ENCODE measurements around the gene TPSG1.

TPSG1 gene

DNA sequence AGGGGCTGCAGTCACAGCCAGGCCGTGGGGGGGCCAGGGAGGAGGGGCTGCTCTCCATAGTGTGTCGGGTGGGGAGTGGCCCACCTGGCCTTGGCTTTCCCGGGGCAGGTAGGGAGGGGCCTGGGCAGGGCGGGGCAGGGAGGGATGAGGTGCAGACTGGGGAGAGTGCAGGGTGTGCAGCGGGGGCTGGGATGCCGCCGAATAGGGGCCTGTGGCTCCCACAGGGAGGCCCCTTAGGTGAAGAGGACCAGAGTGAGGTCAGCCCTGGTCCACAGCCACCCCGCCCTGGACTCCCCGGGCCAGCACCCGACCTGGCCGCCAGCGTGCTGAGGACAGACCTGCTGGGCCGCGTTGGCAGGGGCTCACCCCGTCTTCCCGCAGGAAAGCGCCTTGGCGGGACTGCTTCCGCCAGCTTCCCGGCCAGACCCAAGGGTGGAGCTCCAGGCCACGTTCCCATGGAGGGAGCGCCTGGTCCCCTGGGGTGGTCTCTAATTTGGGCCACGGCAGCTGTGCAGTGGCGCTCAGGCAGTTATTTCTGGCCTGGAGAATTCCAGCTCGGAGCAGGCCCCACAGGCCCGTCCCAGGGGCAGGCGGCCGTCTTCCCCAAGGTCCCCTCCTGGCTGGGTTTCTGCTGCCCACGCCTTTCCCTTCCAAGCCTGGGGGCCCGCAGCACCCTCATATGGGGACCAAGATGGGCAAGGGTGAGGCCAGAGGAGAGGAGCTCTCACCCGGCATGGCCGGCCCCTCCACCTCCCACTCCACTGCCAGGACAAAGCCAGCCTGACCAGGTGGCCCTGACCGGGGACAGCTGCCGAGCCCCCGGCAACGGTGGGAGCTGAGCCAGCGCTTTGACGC lies 44.3 kb downstream of the TPSG1 start:
- DNase-seq (ENCODE audit: low read depth in 2 of 3, low spot score in 1 of 3): no peak

DNA sequence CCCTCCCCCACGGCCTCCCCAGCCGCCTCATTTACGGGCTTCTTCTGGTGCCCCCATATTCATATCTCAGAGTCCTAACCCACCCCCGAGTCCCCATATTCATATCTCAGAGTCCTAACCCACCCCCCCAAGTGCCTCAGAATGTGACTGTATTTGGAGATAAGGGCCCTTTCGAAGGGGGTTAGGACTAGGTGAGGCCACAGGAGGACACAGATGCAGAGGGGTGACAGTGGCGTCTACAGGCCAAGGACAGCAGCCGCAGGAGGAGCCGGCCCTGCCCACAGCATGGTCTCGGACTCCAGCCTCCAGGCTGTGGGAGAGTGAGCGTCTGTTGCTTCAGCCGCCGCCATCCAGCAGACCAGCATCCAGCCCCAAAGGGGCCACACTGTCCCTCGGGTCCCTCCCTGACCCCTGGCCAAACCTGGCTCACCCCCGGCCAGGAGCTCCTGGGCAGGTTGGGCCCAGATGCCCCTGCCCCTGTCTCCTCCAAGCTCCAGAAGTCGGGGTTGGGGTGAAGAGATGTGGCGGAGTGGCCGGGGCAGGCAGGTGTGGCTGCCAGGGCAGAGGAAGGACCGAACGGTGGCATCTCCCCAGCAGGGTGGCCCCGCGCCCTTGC lies 46.7 kb downstream of the TPSG1 start:
- no peak for DNase-seq (ENCODE audit: low read depth in 2 of 3, low spot score in 1 of 3)

GRCh38 chr16:1177750-1178149 lies 47.3 kb downstream of the TPSG1 start:
- DNase-seq (ENCODE audit: low read depth in 2 of 3, low spot score in 1 of 3): no peak

DNA sequence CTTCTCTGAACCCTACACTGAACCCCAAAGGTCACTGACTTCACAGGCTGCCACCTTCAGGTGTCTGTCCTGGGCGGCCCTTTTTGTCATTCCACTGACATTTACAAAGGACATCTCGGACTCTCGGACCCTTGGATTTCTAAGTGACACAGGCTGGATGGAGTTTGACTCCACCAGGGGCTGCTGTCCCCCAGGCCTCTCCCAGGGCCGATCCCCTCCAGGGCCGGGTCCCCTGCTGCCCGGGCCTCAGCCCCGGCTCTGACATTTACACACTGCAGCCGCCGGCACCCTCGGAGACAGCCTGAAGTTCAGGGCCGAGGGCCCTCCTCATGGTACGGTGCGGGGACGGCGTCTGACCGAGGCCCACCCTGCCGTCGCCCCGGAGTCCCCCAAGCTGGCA lies 48.0 kb downstream of the TPSG1 start:
- DNase-seq (ENCODE audit: low read depth in 2 of 3, low spot score in 1 of 3): no peak

DNA sequence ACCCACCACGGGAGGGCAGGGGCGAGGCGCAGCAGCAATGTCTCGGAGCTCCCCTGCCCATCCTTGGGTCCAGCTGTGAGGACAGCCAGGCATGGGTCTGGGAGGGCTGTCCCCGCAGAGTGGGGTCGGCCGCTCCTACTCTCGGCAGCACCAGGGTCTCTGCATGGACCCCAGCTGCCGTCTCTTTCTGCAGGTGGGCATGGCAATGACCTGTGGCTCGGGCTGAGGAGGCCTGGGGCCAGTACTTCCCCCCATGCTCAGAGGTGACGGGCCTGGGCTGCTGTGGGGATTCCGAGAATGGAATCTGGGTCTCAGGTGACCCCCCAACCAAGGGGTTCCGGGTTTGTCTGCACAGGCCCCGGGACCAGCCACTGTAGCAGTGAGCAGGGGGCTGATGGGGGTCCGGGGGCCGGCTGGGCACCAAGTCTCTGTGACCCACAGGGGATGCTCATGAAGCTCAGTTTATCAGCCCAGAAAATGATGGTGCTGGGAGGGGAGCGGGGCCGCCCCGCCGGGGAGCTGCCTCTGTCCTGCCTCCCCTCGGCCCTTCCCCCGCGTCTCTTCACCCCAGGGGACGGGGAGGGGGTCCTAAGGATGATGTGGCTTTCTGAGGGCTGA lies 48.7 kb downstream of the TPSG1 start:
- no peak for DNase-seq (ENCODE audit: low read depth in 2 of 3, low spot score in 1 of 3)

DNA sequence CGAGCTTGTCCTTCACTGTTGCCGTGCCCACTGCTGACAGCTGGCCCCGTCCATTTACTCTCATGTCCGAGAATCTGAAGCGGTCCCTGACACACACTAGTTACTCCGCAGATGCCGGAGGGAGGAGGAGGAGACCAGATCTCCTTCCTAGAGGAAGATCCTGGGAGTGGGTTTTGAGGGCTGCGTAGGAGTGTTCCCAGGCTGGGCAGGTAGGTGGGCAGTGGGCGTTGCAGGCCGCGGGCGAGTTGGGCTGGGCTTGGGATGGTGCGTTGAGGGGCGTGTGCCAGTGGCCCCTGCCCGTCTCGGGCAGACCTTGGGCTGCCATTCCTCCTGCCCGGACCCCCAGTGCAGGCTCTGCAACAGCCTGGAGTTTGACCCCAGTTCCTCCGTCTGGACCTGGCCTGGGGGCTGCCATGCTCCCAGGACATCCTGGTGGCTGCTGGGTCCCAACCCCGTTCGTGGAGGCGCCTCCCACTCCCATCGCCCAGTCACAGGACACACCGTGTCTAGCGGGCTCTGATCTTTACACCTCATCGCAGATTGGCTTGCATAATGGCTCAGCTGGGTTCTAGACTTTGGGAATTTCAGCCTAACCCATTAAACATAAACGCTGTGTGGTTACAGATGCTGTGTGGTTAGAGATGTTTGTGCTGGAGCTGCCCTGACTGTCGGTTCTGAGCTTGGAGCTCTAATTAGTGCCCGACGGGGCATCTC lies 49.3 kb downstream of the TPSG1 start:
- no peak for DNase-seq (ENCODE audit: low read depth in 2 of 3, low spot score in 1 of 3)

DNA sequence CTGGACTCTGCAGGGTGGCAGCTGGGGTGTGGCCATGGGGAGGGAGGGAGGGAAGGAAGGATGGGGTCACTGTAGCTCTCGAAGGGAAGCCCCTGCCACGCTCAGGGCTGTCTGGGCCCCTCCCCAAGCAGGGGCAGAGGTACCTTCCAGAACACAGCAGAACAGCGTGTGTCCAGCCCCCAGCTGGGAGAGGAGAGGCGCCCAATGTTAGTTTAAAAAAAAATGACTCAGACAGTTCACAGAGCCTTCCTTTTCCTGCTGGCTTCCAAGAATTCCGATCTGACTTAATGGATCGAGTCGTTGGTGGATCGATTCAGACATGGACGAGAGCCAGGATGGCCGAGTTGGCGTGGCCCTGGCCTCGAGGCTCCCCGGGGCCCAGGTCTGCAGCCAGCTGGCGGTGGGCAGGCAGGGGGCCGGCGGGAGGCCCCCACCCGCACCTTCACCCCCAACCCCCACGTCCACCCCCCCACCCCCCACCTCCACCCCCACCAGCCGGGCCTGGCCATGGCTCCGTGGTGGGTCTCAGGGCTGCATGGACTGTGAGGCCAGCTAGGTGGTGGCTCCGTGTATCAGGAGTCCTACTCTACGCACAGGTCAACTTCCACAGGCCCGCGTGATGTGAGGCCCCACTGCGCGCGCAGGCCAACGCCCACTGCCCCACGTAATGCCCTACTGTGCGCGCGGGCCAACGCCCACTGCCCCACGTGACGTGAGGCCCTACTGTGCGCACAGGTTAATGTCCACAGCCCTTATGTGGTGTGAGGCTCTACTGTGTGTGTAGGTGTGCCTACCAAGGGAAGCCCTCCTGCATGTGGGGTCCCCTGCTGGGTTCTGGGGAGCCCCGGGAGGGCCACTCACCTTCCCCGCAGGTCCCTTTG lies 50.4 kb downstream of the TPSG1 start:
- no peak for DNase-seq (ENCODE audit: low read depth in 2 of 3, low spot score in 1 of 3)

DNA sequence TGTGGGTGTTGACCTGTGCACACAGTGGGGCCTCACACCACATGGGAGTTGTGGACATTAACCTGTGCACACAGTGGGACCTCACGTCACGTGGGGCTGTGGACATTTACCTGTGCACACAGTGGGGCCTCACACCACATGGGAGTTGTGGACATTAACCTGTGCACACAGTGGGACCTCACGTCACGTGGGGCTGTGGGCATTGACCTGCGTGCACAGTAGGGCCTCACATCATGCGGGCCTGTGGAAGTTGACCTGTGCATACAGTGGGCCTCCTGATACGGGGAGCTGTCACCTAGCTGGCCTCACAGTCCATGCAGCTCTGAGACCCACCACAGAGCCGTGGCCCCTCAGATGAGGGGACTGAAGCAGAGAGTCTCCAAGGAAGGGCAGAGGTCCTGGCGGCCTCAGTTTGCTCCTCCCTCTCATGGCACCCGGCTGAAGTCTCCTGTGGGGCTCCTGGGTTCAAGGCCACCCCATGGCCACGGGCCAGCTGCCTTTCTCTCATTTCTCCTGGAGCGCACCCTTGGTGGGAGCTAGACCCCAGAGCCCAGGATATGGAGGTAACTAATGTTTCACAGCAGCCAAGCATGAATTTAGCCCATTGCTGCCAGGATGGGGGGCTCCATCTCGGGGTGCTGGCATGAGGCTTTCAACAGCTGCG lies 51.1 kb downstream of the TPSG1 start:
- no peak for DNase-seq (ENCODE audit: low read depth in 2 of 3, low spot score in 1 of 3)

DNA sequence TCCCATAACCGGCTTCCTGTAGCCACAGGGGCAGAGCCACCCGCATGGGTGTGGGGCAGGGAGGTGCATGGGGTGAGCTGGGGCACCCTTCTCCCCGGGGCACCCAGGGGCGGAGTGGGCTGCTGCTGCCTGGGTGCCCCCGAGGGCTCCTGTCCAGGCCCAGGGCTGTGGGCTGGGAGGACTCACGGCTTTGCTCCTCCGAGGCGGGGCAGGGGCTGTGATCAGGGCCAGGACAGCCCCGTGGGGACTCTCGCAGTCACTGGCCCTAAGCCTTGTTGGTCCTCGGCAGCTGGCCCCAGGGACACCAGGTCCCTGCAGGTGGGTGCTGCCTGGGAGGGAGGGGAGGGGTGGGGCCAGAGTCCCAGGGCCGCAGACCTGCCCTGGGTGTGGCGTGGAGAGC lies 52.4 kb downstream of the TPSG1 start:
- no peak for DNase-seq (ENCODE audit: low read depth in 2 of 3, low spot score in 1 of 3)

- DNase-seq (ENCODE audit: low read depth in 2 of 3, low spot score in 1 of 3): no peak
Observed at GRCh38 chr16:1171854-1172428, 53.1 kb downstream of the TPSG1 start.
